Measurements from ENCODE around the gene TULP3.

Gene TULP3

GRCh38 chr12:2963760-2964292 is 73.1 kb downstream of the TULP3 start:
- no peak for DNase-seq (ENCODE audit: low read depth in 1 of 2, low spot score in 1 of 2)

- no peak for DNase-seq (ENCODE audit: low read depth in 1 of 2, low spot score in 1 of 2)
These were observed 77.0 kb downstream of the TULP3 start for GRCh38 chr12:2967651-2968050.

GRCh38 chr12:2970744-2971143 is 80.1 kb downstream of the TULP3 start:
- no peak for DNase-seq (ENCODE audit: low read depth in 1 of 2, low spot score in 1 of 2)

- no peak for DNase-seq (ENCODE audit: low read depth in 1 of 2, low spot score in 1 of 2)
These were observed 82.9 kb downstream of the TULP3 start for GRCh38 chr12:2973566-2973965.

GRCh38 chr12:2974560-2974971 is 83.9 kb downstream of the TULP3 start:
- DNase-seq (ENCODE audit: low read depth in 1 of 2, low spot score in 1 of 2) = no peak

- no peak for DNase-seq (ENCODE audit: low read depth in 1 of 2, low spot score in 1 of 2)
These were observed 85.9 kb downstream of the TULP3 start for GRCh38 chr12:2976581-2976996.

GRCh38 chr12:2977776-2978175 is 87.1 kb downstream of the TULP3 start:
- no peak for DNase-seq (ENCODE audit: low read depth in 1 of 2, low spot score in 1 of 2)

GRCh38 chr12:2979806-2980205 is 89.1 kb downstream of the TULP3 start:
- DNase-seq (ENCODE audit: low read depth in 1 of 2, low spot score in 1 of 2) = no peak

GRCh38 chr12:2980630-2981029 is 89.9 kb downstream of the TULP3 start:
- DNase-seq (ENCODE audit: low read depth in 1 of 2, low spot score in 1 of 2) = no peak

GRCh38 chr12:2982361-2982760 is 91.7 kb downstream of the TULP3 start:
- DNase-seq (ENCODE audit: low read depth in 1 of 2, low spot score in 1 of 2) = no peak

- no peak for DNase-seq (ENCODE audit: low read depth in 1 of 2, low spot score in 1 of 2)
These were observed 93.6 kb downstream of the TULP3 start for GRCh38 chr12:2984249-2984648.

- no peak for DNase-seq (ENCODE audit: low read depth in 1 of 2, low spot score in 1 of 2)
These were observed 94.0 kb downstream of the TULP3 start for GRCh38 chr12:2984698-2985097.

GRCh38 chr12:2986876-2987275 is 96.2 kb downstream of the TULP3 start:
- no peak for DNase-seq (ENCODE audit: low read depth in 1 of 2, low spot score in 1 of 2)

- no peak for DNase-seq (ENCODE audit: low read depth in 1 of 2, low spot score in 1 of 2)
These were observed 97.8 kb downstream of the TULP3 start for GRCh38 chr12:2988494-2988893.
